ENCODE results near the gene KCNE3. TPM values are rescaled to one million over a fixed set of nuclear protein-coding genes. Genes with fewer than 3 reads are reported as not detected.

Gene KCNE3
- total RNA-seq, 1 experiment from 2014 or later, result not detected

GRCh38 chr11:74468521-74468920, 1.2 kb upstream of the KCNE3 start:
- Histone ChIP-seq H3K4me2 (ENCODE audit: low read depth, low read length, poor library complexity, severe bottlenecking) (no peak overlapping the region), H3K9me3 (ENCODE audit: low read length) (no peaks in the 10 kb centered on the region), H3K4me3 (ENCODE audit: low read length) (no peak overlapping the region), H3K9ac (ENCODE audit: low read length) (no peak overlapping the region), H3K36me3 (ENCODE audit: insufficient read depth, low read length) (no peaks in the 10 kb centered on the region), H3K27ac (ENCODE audit: low read length) (no peak overlapping the region), H4K20me1 (ENCODE audit: insufficient read depth, low read depth, low read length) (no peaks in the 10 kb centered on the region), H3K79me2 (ENCODE audit: low read length) (no peaks in the 10 kb centered on the region), H2AFZ (ENCODE audit: low read length) (no peak overlapping the region), H3K4me1 (ENCODE audit: low read length) (peaks cover 6% of the 10 kb centered on the region), H3K9me2 (replicated peaks; ENCODE audit: insufficient read depth, low read length) (no peaks in the 10 kb centered on the region), H3K27me3 (ENCODE audit: low read length) (no peaks in the 10 kb centered on the region)
- no peak for DNase-seq

DNA sequence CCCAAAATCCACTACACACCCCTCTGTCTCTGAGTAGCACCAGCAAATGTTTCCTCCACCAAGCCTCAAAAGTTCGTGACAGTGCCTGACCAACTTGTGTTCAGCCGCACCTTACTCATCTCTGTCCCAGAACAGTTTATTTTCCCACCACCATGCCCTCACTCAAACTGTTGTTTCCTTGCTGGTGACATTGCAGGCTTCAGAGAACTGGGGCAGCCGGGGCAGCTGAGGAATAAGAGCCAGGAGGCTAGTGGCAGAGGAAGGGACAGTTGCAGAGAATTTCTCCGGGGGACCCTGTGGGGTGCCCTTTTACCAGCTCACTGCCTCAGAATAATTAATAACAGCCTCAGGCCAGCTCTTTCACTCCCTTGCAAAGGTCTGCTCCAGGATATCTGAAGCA, 709 bp upstream of the KCNE3 start:
- H3K9me3 ChIP-seq (ENCODE audit: low read length), result no peaks in the 10 kb centered on the region
- no peaks in the 10 kb centered on the region for H4K20me1 ChIP-seq (ENCODE audit: insufficient read depth, low read depth, low read length)
- no peak for DNase-seq
- H3K4me3 ChIP-seq (ENCODE audit: low read length), result no peak overlapping the region
- no peaks in the 10 kb centered on the region for H3K36me3 ChIP-seq (ENCODE audit: insufficient read depth, low read length)
- peaks cover 6% of the 10 kb centered on the region for H3K4me1 ChIP-seq (ENCODE audit: low read length)
- H3K27me3 ChIP-seq (ENCODE audit: low read length), result no peaks in the 10 kb centered on the region
- no peak overlapping the region for H3K4me2 ChIP-seq (ENCODE audit: low read depth, low read length, poor library complexity, severe bottlenecking)
- no peak overlapping the region for H2AFZ ChIP-seq (ENCODE audit: low read length)
- no peaks in the 10 kb centered on the region for H3K9me2 ChIP-seq (replicated peaks; ENCODE audit: insufficient read depth, low read length)
- H3K27ac ChIP-seq (ENCODE audit: low read length), result no peak overlapping the region
- no peaks in the 10 kb centered on the region for H3K79me2 ChIP-seq (ENCODE audit: low read length)
- no peak overlapping the region for H3K9ac ChIP-seq (ENCODE audit: low read length)

DNA sequence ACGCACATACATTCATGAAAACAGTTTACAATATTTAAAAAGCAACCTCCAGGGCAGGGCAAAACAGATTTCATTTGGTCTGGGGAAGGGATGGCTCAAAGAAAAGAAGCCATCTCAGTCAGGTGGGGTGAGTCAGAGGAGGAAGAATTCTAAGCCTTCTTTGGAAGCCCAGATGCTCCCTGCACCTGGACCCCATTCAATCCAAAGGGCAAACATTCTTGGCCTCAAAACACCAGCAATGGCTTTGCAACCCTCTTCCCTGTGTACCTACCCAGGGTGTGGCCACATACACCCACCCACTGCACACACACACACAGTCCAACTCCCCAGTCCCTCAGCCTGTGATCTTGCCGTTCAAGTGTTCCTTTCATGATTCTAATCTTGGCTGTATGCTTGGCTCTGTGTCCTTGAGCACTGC, 2.0 kb downstream of the KCNE3 start:
- no peaks in the 10 kb centered on the region for H4K20me1 ChIP-seq (ENCODE audit: insufficient read depth, low read depth, low read length)
- peaks cover 6% of the 10 kb centered on the region for H3K4me1 ChIP-seq (ENCODE audit: low read length)
- no peaks in the 10 kb centered on the region for H3K9me2 ChIP-seq (replicated peaks; ENCODE audit: insufficient read depth, low read length)
- no peak overlapping the region for H3K4me2 ChIP-seq (ENCODE audit: low read depth, low read length, poor library complexity, severe bottlenecking)
- no peaks in the 10 kb centered on the region for H3K36me3 ChIP-seq (ENCODE audit: insufficient read depth, low read length)
- no peak for DNase-seq
- H3K9ac ChIP-seq (ENCODE audit: low read length), result no peak overlapping the region
- no peaks in the 10 kb centered on the region for H3K27me3 ChIP-seq (ENCODE audit: low read length)
- H3K4me3 ChIP-seq (ENCODE audit: low read length), result no peak overlapping the region
- no peaks in the 10 kb centered on the region for H3K9me3 ChIP-seq (ENCODE audit: low read length)
- no peaks in the 10 kb centered on the region for H3K79me2 ChIP-seq (ENCODE audit: low read length)
- H2AFZ ChIP-seq (ENCODE audit: low read length), result no peak overlapping the region
- H3K27ac ChIP-seq (ENCODE audit: low read length), result no peak overlapping the region

DNA sequence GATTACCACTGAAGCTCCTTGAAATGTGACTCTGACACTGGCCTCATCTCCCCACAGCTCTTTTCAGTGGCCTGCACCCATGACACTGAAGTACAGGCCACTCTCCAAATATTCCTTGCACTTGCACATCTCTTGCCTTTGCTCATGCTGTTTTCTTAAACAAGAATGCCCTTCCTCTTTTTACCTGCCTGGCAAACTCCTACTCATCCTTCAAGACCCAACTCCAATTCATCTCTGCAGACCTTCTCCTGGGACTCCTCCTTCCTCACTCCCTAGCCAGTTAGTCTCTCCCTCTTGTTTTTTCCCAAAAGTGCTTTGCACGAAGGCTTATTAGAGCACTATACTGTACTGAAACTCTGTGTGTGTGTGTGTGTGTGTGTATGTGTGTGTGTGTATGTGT, 2.6 kb downstream of the KCNE3 start:
- H3K4me1 ChIP-seq (ENCODE audit: low read length), result peaks cover 6% of the 10 kb centered on the region
- no peak overlapping the region for H3K4me2 ChIP-seq (ENCODE audit: low read depth, low read length, poor library complexity, severe bottlenecking)
- H3K9ac ChIP-seq (ENCODE audit: low read length), result no peak overlapping the region
- no peaks in the 10 kb centered on the region for H3K9me2 ChIP-seq (replicated peaks; ENCODE audit: insufficient read depth, low read length)
- no peaks in the 10 kb centered on the region for H3K9me3 ChIP-seq (ENCODE audit: low read length)
- no peak overlapping the region for H2AFZ ChIP-seq (ENCODE audit: low read length)
- H3K27ac ChIP-seq (ENCODE audit: low read length), result no peak overlapping the region
- no peaks in the 10 kb centered on the region for H3K36me3 ChIP-seq (ENCODE audit: insufficient read depth, low read length)
- DNase-seq, result no peak
- H3K27me3 ChIP-seq (ENCODE audit: low read length), result no peaks in the 10 kb centered on the region
- H3K79me2 ChIP-seq (ENCODE audit: low read length), result no peaks in the 10 kb centered on the region
- H4K20me1 ChIP-seq (ENCODE audit: insufficient read depth, low read depth, low read length), result no peaks in the 10 kb centered on the region
- H3K4me3 ChIP-seq (ENCODE audit: low read length), result no peak overlapping the region

DNA sequence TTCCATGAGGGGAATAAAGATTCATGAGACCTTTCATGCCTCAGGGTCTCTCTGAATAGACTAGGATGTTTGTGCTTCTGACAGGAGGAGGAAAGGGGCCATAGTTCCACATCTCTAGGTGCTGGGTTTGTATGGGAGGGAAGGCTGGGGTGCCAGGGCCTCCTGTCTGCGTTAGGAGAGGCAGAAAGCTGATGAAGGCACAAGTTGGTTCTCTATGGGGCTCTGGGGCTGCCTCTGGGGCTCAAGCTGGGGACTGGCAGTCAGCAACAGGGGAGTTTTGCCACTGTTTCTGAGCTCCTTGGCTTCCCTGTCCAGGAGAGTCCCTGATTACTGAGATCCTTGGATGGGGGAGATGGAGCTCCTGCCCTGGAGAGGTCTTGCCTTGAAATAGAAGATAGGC, 4.1 kb downstream of the KCNE3 start:
- H3K36me3 ChIP-seq (ENCODE audit: insufficient read depth, low read length), result no peaks in the 10 kb centered on the region
- DNase-seq, result no peak
- no peaks in the 10 kb centered on the region for H3K9me3 ChIP-seq (ENCODE audit: low read length)
- no peak overlapping the region for H2AFZ ChIP-seq (ENCODE audit: low read length)
- H3K4me3 ChIP-seq (ENCODE audit: low read length), result no peak overlapping the region
- H3K79me2 ChIP-seq (ENCODE audit: low read length), result no peaks in the 10 kb centered on the region
- no peak overlapping the region for H3K27ac ChIP-seq (ENCODE audit: low read length)
- peaks cover 6% of the 10 kb centered on the region for H3K4me1 ChIP-seq (ENCODE audit: low read length)
- no peaks in the 10 kb centered on the region for H3K27me3 ChIP-seq (ENCODE audit: low read length)
- no peak overlapping the region for H3K9ac ChIP-seq (ENCODE audit: low read length)
- no peaks in the 10 kb centered on the region for H3K9me2 ChIP-seq (replicated peaks; ENCODE audit: insufficient read depth, low read length)
- no peak overlapping the region for H3K4me2 ChIP-seq (ENCODE audit: low read depth, low read length, poor library complexity, severe bottlenecking)
- no peaks in the 10 kb centered on the region for H4K20me1 ChIP-seq (ENCODE audit: insufficient read depth, low read depth, low read length)

DNA sequence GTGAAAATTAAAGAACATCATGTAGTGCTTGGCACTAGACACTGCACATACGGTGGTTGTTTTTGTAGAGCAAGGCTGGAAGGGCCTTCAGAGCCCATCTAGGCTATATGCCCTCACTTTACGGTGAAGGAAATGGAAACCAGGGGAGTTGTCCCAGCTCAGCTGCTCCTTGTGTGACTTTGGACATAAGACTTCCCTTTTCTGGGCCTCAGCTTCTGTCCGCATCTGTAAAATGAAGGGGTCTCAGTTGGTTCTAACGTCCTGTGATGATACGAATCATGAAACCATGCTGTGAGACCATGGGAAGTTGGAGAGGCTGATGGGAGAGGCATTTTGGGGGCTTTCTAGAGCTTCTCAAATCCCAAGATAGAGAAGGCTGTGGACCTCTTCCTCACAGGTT, 4.7 kb downstream of the KCNE3 start:
- H3K4me2 ChIP-seq (ENCODE audit: low read depth, low read length, poor library complexity, severe bottlenecking), result no peak overlapping the region
- H3K9ac ChIP-seq (ENCODE audit: low read length), result no peak overlapping the region
- peaks cover 6% of the 10 kb centered on the region for H3K4me1 ChIP-seq (ENCODE audit: low read length)

GRCh38 chr11:74462009-74462408, 5.3 kb downstream of the KCNE3 start:
- Histone ChIP-seq H2AFZ (ENCODE audit: low read length) (no peak overlapping the region), H3K27me3 (ENCODE audit: low read length) (no peaks in the 10 kb centered on the region), H3K4me3 (ENCODE audit: low read length) (no peak overlapping the region), H3K27ac (ENCODE audit: low read length) (no peak overlapping the region), H3K9me2 (replicated peaks; ENCODE audit: insufficient read depth, low read length) (no peaks in the 10 kb centered on the region), H3K4me2 (ENCODE audit: low read depth, low read length, poor library complexity, severe bottlenecking) (no peak overlapping the region), H3K36me3 (ENCODE audit: insufficient read depth, low read length) (no peaks in the 10 kb centered on the region), H4K20me1 (ENCODE audit: insufficient read depth, low read depth, low read length) (no peaks in the 10 kb centered on the region), H3K9me3 (ENCODE audit: low read length) (no peaks in the 10 kb centered on the region), H3K4me1 (ENCODE audit: low read length) (peaks cover 6% of the 10 kb centered on the region), H3K79me2 (ENCODE audit: low read length) (no peaks in the 10 kb centered on the region), H3K9ac (ENCODE audit: low read length) (no peak overlapping the region)
- DNase-seq, result no peak

More for the DNA sequence above, 4.7 kb downstream of the KCNE3 start:
- no peaks in the 10 kb centered on the region for H3K36me3 ChIP-seq (ENCODE audit: insufficient read depth, low read length)
- H2AFZ ChIP-seq (ENCODE audit: low read length), result no peak overlapping the region
- no peak overlapping the region for H3K27ac ChIP-seq (ENCODE audit: low read length)
- no peaks in the 10 kb centered on the region for H4K20me1 ChIP-seq (ENCODE audit: insufficient read depth, low read depth, low read length)
- no peaks in the 10 kb centered on the region for H3K9me3 ChIP-seq (ENCODE audit: low read length)
- DNase-seq, result no peak
- H3K4me3 ChIP-seq (ENCODE audit: low read length), result no peak overlapping the region
- no peaks in the 10 kb centered on the region for H3K9me2 ChIP-seq (replicated peaks; ENCODE audit: insufficient read depth, low read length)
- no peaks in the 10 kb centered on the region for H3K27me3 ChIP-seq (ENCODE audit: low read length)
- H3K79me2 ChIP-seq (ENCODE audit: low read length), result no peaks in the 10 kb centered on the region

GRCh38 chr11:74460481-74461154, 6.7 kb downstream of the KCNE3 start:
- no peaks in the 10 kb centered on the region for H3K4me1 ChIP-seq (ENCODE audit: low read length)
- no peaks in the 10 kb centered on the region for H3K36me3 ChIP-seq (ENCODE audit: insufficient read depth, low read length)
- no peaks in the 10 kb centered on the region for H3K9me2 ChIP-seq (replicated peaks; ENCODE audit: insufficient read depth, low read length)
- no peak overlapping the region for H2AFZ ChIP-seq (ENCODE audit: low read length)
- H3K27me3 ChIP-seq (ENCODE audit: low read length), result no peaks in the 10 kb centered on the region
- H4K20me1 ChIP-seq (ENCODE audit: insufficient read depth, low read depth, low read length), result no peaks in the 10 kb centered on the region
- no peaks in the 10 kb centered on the region for H3K79me2 ChIP-seq (ENCODE audit: low read length)
- H3K4me2 ChIP-seq (ENCODE audit: low read depth, low read length, poor library complexity, severe bottlenecking), result no peak overlapping the region
- H3K27ac ChIP-seq (ENCODE audit: low read length), result no peak overlapping the region
- no peak overlapping the region for H3K4me3 ChIP-seq (ENCODE audit: low read length)
- no peak for DNase-seq
- no peak overlapping the region for H3K9ac ChIP-seq (ENCODE audit: low read length)
- H3K9me3 ChIP-seq (ENCODE audit: low read length), result no peaks in the 10 kb centered on the region

Data from Karpas-422 (cell line).